H9 (cell line): ENCODE results near the gene KCNQ2. TPM values are rescaled to one million over a fixed set of nuclear protein-coding genes. Genes with fewer than 3 reads are reported as not detected.
A peak's percentile ranks its signal among the peaks of the same experiment; 100 is the strongest.

Experiments used
- DNase-seq: peaks from one replicate; pipeline ENCODE4 v3.0.0-alpha.2; 2017
- H2AFZ ChIP-seq: one replicate; pipeline ENCODE4 v1.6.1; 2013; ENCODE audit warnings: mild to moderate bottlenecking, low read length, control low read depth, moderate library complexity
- H2AK5ac ChIP-seq: 2 replicates; pipeline ENCODE4 v1.6.1; 2013; ENCODE audit warnings: low read length, control low read depth, mixed read lengths; ENCODE audit not compliant: insufficient read length
- H2BK120ac ChIP-seq: one replicate; pipeline ENCODE4 v1.6.1; 2013; ENCODE audit warnings: low read depth, mild to moderate bottlenecking, low read length, control low read depth, inconsistent platforms; ENCODE audit not compliant: poor library complexity, severe bottlenecking
- H2BK12ac ChIP-seq: 2 replicates; pipeline ENCODE4 v1.6.1; 2013; ENCODE audit warnings: low read length, control low read depth, mixed read lengths, low read depth; ENCODE audit not compliant: insufficient read length
- H2BK15ac ChIP-seq: 2 replicates; pipeline ENCODE4 v1.6.1; 2013; ENCODE audit warnings: low read depth, low read length, control low read depth
- H2BK20ac ChIP-seq: one replicate; pipeline ENCODE4 v1.6.1; 2013; ENCODE audit warnings: low read depth, mild to moderate bottlenecking, low read length, control low read depth, inconsistent platforms; ENCODE audit not compliant: poor library complexity, severe bottlenecking
- H2BK5ac ChIP-seq: 2 replicates; pipeline ENCODE4 v1.6.1; 2013; ENCODE audit warnings: low read length, control low read depth, mixed read lengths; ENCODE audit not compliant: insufficient read length
- H3K14ac ChIP-seq: 2 replicates; pipeline ENCODE4 v1.6.1; 2013; ENCODE audit warnings: low read length, control low read depth; ENCODE audit not compliant: insufficient read depth
- H3K18ac ChIP-seq: 2 replicates; pipeline ENCODE4 v1.6.1; 2013; ENCODE audit warnings: low read depth, mild to moderate bottlenecking, mixed read lengths, low read length, control low read depth; ENCODE audit not compliant: insufficient read length
- H3K23ac ChIP-seq: 2 replicates; pipeline ENCODE4 v1.6.1; 2013; ENCODE audit warnings: low read length, control low read depth, mixed read lengths, low read depth; ENCODE audit not compliant: insufficient read length
- H3K23me2 ChIP-seq: 2 replicates; pipeline ENCODE4 v1.6.1; 2013; ENCODE audit warnings: low read depth, mild to moderate bottlenecking, mixed read lengths, low read length, control low read depth; ENCODE audit not compliant: insufficient read length, poor library complexity, severe bottlenecking
- H3K27ac ChIP-seq: 2 replicates; pipeline ENCODE4 v1.5.1; 2013; ENCODE audit warnings: low read length, control low read depth, mixed read lengths, low read depth; ENCODE audit not compliant: insufficient read length
- H3K27me3 ChIP-seq: 2 replicates; pipeline ENCODE4 v1.6.1; 2013; ENCODE audit warnings: low read length, control low read depth, inconsistent platforms; ENCODE audit not compliant: insufficient read depth
- H3K4ac ChIP-seq: 2 replicates; pipeline ENCODE4 v1.6.1; 2013; ENCODE audit warnings: low read depth, mild to moderate bottlenecking, control low read depth, inconsistent platforms, low read length, moderate library complexity
- H3K4me1 ChIP-seq: 2 replicates; pipeline ENCODE4 v1.6.1; 2013; ENCODE audit warnings: low read length, control low read depth, inconsistent platforms; ENCODE audit not compliant: insufficient read depth
- H3K4me2 ChIP-seq: 2 replicates; pipeline ENCODE4 v1.6.1; 2013; ENCODE audit warnings: low read length, control low read depth, mixed read lengths; ENCODE audit not compliant: insufficient read length, insufficient read depth
- H3K56ac ChIP-seq: 2 replicates; pipeline ENCODE4 v1.6.1; 2013; ENCODE audit warnings: low read depth, mild to moderate bottlenecking, mixed read lengths, low read length, control low read depth; ENCODE audit not compliant: insufficient read length
- H3K79me1 ChIP-seq: 2 replicates; pipeline ENCODE4 v1.6.1; 2013; ENCODE audit warnings: low read depth, mild to moderate bottlenecking, moderate library complexity, low read length, control low read depth, inconsistent platforms; ENCODE audit not compliant: insufficient read depth, poor library complexity, severe bottlenecking
- H3K79me2 ChIP-seq: 2 replicates; pipeline ENCODE4 v1.6.1; 2013; ENCODE audit warnings: low read length, control low read depth, inconsistent platforms; ENCODE audit not compliant: insufficient read depth
- H3K9ac ChIP-seq: 2 replicates; pipeline ENCODE4 v1.6.1; 2013; ENCODE audit warnings: low read length, control low read depth, mixed read lengths; ENCODE audit not compliant: insufficient read length; ENCODE audit errors: extremely low read depth
- H3K9me3 ChIP-seq: one replicate; pipeline ENCODE4 v1.6.1; 2013; ENCODE audit warnings: low read depth, low read length, inconsistent platforms; ENCODE audit not compliant: control insufficient read depth
- H3T11ph ChIP-seq: one replicate; pipeline ENCODE4 v1.6.1; 2013; ENCODE audit warnings: mild to moderate bottlenecking, low read length, control low read depth, inconsistent platforms
- H4K20me1 ChIP-seq: one replicate; pipeline ENCODE4 v1.6.1; 2013; ENCODE audit not compliant: control insufficient read depth, insufficient read length, insufficient read depth
- H4K5ac ChIP-seq: 2 replicates; pipeline ENCODE4 v1.6.1; 2013; ENCODE audit warnings: low read depth, mild to moderate bottlenecking, mixed read lengths, low read length, control low read depth; ENCODE audit not compliant: insufficient read length
- H4K8ac ChIP-seq: replicated peaks from 2 replicates; pipeline ENCODE4 v1.6.1; 2013; ENCODE audit warnings: low read length, control low read depth, mixed read lengths, low read depth; ENCODE audit not compliant: insufficient read length
- H4K91ac ChIP-seq: 2 replicates; pipeline ENCODE4 v1.6.1; 2013; ENCODE audit warnings: low read depth, mild to moderate bottlenecking, moderate library complexity, mixed read lengths, low read length, control low read depth; ENCODE audit not compliant: insufficient read length
- H3K27ac Mint-ChIP-seq, 3 experiments: 2 replicates in 2 of 3; 3 replicates in 1 of 3; pipeline ENCODE4 v1.8.0; 2020 to 2021; ENCODE audit warnings: mixed read lengths in 3 of 3, mild to moderate bottlenecking in 1 of 3, moderate library complexity in 1 of 3
- H3K27me3 Mint-ChIP-seq: 2 replicates; pipeline ENCODE4 v1.8.0; 2021; ENCODE audit warnings: low read depth, mild to moderate bottlenecking, moderate library complexity, mixed read lengths
- H3K36me3 Mint-ChIP-seq, 3 experiments: 2 replicates in 2 of 3; 3 replicates in 1 of 3; pipeline ENCODE4 v1.8.0; 2020 to 2021; ENCODE audit warnings: low read depth in 3 of 3, mixed read lengths in 3 of 3; ENCODE audit not compliant: insufficient read depth in 1 of 3
- H3K4me1 Mint-ChIP-seq, 2 experiments: 2 replicates each; pipeline ENCODE4 v1.8.0; 2020; ENCODE audit warnings: mixed read lengths in 2 of 2
- H3K4me3 Mint-ChIP-seq, 2 experiments: 2 replicates in 1 of 2; 3 replicates in 1 of 2; pipeline ENCODE4 v1.8.0; 2020 to 2021; ENCODE audit warnings: mild to moderate bottlenecking in 2 of 2, mixed read lengths in 2 of 2, moderate library complexity in 1 of 2
- H3K9me3 Mint-ChIP-seq, 2 experiments: 2 replicates in 1 of 2; 3 replicates in 1 of 2; pipeline ENCODE4 v1.8.0; 2020; ENCODE audit warnings: mild to moderate bottlenecking in 2 of 2, mixed read lengths in 2 of 2, moderate library complexity in 1 of 2
- CTCF ChIP-seq: fragments of 200-600 bp; sonication (generic); conservative IDR thresholded peaks from 3 replicates; pipeline ENCODE4 v1.8.0; 2021; ENCODE audit warnings: antibody characterized with exemption, mild to moderate bottlenecking
- WGBS: extraction: QIAGEN DNeasy Blood & Tissue Kit; methylation state at CpG from one replicate; pipeline ENCODE4 v1.1.7; 2013; ENCODE audit warnings: missing lambda C conversion rate, low lambda C conversion rate, mixed read lengths; ENCODE audit not compliant: insufficient read length; ENCODE audit errors: extremely low coverage; 5-methylcytosine and 5-hydroxymethylcytosine counted together
- total RNA-seq: library from RNA; stranded (reverse); gene quantifications from 2 replicates; pipeline ENCODE4 v1.2.1, GENCODE V29; 2021

KCNQ2 gene
- total RNA-seq, 1 experiment from 2014 or later: 69.2 TPM

DNA sequence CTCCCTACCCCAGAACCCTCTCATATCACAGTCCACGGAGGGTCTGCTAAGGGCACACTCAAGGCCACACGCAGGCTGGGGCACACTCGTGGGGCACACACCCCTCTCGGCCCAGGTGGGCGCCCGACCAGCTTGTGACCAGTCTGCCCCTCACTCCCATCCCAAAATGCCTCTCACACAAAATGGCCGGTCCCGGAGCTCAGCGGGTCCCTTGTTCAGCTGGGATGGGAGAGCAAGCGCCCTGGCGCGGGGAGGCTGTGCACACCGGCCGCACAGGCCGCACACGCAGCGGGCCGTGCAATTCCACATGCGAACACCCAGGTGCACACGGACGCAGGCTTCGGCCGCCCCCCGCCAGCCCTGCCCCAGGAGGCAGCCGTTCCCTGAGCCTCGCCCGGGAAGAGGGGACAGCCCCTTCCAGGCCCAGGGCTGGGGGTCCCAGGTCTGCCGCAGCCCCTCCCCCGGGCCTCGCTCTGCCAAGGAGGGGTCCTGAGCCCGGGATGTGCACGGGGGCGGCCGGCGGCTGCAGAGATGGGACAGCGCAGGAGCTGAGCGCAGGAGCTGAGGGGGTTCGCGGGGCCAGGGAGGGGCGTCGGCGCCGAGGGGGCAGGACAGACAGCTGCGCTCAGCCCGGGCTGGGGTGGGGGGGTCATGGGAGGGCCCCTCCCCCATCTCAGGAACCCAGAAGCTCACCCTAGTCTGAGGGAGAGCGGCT lies 1.3 kb downstream of the KCNQ2 start:
- no peak overlapping the region for H2AK5ac ChIP-seq
- no peaks in the 10 kb centered on the region for H3K27me3 ChIP-seq
- H3K23ac ChIP-seq: no peak overlapping the region
- H3T11ph ChIP-seq: no peak overlapping the region
- H3K14ac ChIP-seq: peak overlapping the region; percentile 36; the same call in 1 of the 2 replicates
- H2AFZ ChIP-seq: no peak overlapping the region
- H2BK120ac ChIP-seq: no peak overlapping the region
- H3K56ac ChIP-seq: no peak overlapping the region
- Mint-ChIP-seq H3K36me3 (0 out of 7 replicates have a peak, but pooled peaks cover 0 to 5% (median 0%) of the 10 kb centered on the region in 3 experiments), H3K9me3 (no peaks in the 10 kb centered on the region; a peak in 1 of 5 replicates), H3K4me3 (peak overlapping the region; percentile 70 to 81), H3K27ac (no peak overlapping the region), H3K27me3 (peaks cover 31% of the 10 kb centered on the region), H3K4me1 (peaks cover 17 to 29% of the 10 kb centered on the region in 2 experiments)
- no peak overlapping the region for H3K27ac ChIP-seq
- no peak overlapping the region for H3K9ac ChIP-seq
- H3K9me3 ChIP-seq: no peaks in the 10 kb centered on the region
- no peak overlapping the region for H4K8ac ChIP-seq
- no peak overlapping the region for H2BK12ac ChIP-seq
- H2BK20ac ChIP-seq: no peak overlapping the region
- DNase-seq: no peak
- no peak for TF ChIP-seq CTCF
- no peak overlapping the region for H3K4ac ChIP-seq
- H2BK15ac ChIP-seq: no peak overlapping the region
- no peaks in the 10 kb centered on the region for H3K79me1 ChIP-seq
- no CpG with 5 or more reads among the region's 46 CpGs for WGBS
- H3K18ac ChIP-seq: no peak overlapping the region
- no peaks in the 10 kb centered on the region for H4K20me1 ChIP-seq
- H3K4me2 ChIP-seq: peak overlapping the region; percentile 25
- H3K23me2 ChIP-seq: no peaks in the 10 kb centered on the region
- H2BK5ac ChIP-seq: no peak overlapping the region
- no peak overlapping the region for H4K5ac ChIP-seq
- peaks cover 6% of the 10 kb centered on the region; the same call in 1 of the 2 replicates for H3K79me2 ChIP-seq
- no peaks in the 10 kb centered on the region for H3K4me1 ChIP-seq
- H4K91ac ChIP-seq: no peak overlapping the region
